ENCODE measurements around the gene DZIP3.
A peak's percentile ranks its signal among the peaks of the same experiment; 100 is the strongest.

The DZIP3 gene, protein sequence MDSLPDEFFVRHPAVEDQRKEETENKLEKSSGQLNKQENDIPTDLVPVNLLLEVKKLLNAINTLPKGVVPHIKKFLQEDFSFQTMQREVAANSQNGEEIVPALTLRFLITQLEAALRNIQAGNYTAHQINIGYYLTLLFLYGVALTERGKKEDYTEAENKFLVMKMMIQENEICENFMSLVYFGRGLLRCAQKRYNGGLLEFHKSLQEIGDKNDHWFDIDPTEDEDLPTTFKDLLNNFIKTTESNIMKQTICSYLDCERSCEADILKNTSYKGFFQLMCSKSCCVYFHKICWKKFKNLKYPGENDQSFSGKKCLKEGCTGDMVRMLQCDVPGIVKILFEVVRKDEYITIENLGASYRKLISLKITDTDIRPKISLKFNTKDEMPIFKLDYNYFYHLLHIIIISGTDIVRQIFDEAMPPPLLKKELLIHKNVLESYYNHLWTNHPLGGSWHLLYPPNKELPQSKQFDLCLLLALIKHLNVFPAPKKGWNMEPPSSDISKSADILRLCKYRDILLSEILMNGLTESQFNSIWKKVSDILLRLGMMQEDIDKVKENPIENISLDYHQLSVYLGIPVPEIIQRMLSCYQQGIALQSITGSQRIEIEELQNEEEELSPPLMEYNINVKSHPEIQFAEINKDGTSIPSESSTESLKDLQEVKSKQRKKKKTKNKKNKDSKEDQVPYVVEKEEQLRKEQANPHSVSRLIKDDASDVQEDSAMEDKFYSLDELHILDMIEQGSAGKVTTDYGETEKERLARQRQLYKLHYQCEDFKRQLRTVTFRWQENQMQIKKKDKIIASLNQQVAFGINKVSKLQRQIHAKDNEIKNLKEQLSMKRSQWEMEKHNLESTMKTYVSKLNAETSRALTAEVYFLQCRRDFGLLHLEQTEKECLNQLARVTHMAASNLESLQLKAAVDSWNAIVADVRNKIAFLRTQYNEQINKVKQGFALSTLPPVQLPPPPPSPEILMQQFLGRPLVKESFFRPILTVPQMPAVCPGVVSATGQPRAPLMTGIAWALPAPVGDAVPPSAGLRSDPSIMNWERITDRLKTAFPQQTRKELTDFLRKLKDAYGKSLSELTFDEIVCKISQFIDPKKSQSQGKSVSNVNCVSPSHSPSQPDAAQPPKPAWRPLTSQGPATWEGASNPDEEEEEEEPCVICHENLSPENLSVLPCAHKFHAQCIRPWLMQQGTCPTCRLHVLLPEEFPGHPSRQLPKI
- 10.8 to 28.3 reads per million in 2 experiments for total RNA-seq

GRCh38 chr3:108589081-108589997 is at the start of gene DZIP3, which contains the start of gene CIP2A:
Gene DZIP3, plus strand, starts transcription at chr3:108589722. Its CDS starts 15,685 bp downstream, at chr3:108605407.
Gene CIP2A, minus strand, starts transcription at chr3:108589438. Its CDS starts 63 bp downstream, at chr3:108589375.
- peak; percentile 74 for DNase-seq (ENCODE audit: low read depth)

- DNase-seq (ENCODE audit: low read depth): no peak
Observed at GRCh38 chr3:108546247-108546646, 43.3 kb upstream of the DZIP3 start.

GRCh38 chr3:108546692-108547091 is 42.8 kb upstream of the DZIP3 start:
- DNase-seq (ENCODE audit: low read depth): no peak

DNA sequence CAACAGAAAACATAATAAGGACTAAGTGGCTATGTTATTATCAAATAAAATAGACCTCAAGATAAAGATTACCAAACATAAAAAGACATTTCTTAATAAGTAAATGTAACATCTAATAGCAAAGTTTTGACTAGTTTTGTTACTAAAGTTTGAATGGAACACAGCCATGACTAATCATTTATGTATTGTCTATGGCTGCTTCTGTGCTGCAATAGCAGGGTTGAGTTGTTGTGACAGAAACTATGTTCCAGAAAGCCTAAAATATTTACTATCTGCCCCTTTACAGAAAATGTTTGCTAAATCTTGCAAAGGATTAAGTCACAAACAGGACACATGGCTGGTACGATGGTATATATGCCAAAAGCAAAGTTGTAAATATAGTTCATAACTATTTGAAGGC is 41.2 kb upstream of the DZIP3 start:
- DNase-seq (ENCODE audit: low read depth): no peak

GRCh38 chr3:108548886-108549285 is 40.6 kb upstream of the DZIP3 start:
- no peak for DNase-seq (ENCODE audit: low read depth)

DNA sequence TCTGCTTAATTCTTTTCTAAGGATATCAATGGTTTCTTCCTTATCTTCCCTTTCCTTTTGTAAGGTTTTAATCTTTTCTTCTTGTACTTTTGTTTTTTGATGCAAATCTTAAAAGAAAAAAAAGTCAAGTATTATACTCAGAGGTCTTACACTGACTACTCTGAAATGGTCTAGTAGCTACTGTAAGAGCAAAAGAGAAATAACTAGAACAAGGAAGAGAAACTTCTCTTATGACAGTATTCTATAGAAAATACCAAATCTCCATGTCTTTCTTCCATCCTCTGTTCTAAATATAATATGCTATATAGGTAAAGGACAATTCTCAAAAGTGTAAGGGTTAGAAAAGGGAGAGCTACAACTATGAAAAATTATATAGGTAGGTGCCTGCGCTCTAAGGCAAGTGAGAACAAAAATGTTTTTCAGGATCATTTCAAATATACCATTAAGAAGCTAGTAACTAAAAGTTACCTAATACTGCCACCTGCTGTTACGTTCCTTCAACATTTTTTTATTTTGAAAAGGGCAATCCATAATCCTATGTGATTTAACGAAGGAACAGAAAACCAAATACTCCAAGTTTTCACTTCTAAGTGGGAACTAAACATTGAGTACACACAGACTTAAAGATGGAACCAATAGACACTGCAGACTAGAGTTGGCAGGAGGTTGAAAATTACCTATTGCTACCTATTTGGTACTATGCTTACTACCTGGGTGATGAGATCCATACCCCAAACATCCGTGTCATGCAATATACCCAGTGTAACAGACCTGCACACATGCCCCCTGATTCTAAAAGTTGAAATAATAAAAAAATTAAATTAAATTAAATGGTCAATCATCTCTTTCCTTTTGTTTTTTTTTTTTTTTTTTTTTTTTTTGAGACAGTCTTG is 37.0 kb upstream of the DZIP3 start:
- no peak for DNase-seq (ENCODE audit: low read depth)

- no peak for DNase-seq (ENCODE audit: low read depth)
Observed at GRCh38 chr3:108554229-108554628, 35.3 kb upstream of the DZIP3 start.

- DNase-seq (ENCODE audit: low read depth): no peak
Observed at GRCh38 chr3:108554913-108555571, 34.5 kb upstream of the DZIP3 start.

DNA sequence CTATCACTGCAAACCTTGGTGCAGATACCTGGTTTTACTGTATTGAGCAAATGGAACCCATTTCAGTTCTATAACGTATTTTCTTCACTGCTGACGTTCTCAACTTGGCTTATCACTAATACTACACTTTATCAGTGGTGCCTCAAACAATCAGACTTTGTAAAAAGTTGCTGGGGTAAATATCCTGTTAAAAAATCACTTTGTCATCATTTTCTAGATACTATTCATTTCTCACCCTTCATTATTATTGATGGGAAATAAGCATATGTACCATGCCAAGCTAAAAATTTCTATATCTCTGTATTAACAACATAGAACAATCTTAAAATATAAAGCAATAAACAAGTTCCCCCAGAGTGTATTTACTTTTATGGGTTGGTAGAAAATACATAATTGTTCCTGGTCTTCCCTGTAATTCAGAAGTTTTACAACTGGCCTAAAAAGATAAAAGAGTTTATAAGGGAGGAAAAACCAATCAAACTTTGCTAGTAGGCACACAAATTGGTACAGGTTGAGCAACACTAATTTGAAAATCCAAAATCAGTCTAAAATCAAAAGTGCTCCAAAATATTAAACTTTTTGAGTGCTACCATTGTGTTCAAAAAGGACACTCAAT is 33.4 kb upstream of the DZIP3 start:
- no peak for DNase-seq (ENCODE audit: low read depth)

DNA sequence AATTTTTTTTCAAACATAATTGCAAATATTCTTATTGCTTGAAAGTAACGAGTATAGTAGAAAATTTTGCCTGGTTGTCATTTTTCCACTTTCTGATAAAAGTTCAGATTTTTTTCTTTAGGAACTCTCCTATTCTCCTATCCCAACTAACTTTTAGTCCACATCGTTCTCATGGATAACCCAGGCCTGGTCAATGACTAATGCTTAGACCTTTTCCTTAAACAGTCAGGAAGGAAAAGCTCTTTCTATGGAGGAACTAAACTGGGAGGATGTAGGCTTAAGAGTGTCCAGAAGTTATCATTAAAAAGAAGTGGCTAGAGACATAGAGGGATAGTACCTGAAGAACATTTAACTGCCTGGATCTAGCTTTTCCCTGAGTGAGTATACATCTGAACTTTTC is 27.0 kb upstream of the DZIP3 start:
- DNase-seq (ENCODE audit: low read depth): no peak

DNA sequence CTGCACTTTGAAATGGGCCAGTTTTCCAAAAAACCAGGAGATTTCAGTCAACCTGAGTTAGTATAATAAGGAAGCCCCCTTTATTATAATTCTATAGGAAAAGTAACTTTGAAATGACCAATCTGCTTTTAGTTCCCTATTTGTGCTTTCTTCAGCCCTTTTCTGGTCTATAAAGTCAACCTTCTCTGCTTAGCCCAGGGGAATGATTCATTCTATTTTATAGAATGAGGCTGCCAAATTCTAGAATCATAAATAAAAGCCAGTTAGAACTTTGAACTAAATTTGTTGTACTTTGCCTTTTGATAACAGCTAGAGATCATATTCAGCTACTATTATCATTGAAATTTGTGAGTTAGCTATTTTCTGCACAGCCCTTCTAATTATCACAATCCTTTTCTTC is 25.0 kb upstream of the DZIP3 start:
- no peak for DNase-seq (ENCODE audit: low read depth)

DNA sequence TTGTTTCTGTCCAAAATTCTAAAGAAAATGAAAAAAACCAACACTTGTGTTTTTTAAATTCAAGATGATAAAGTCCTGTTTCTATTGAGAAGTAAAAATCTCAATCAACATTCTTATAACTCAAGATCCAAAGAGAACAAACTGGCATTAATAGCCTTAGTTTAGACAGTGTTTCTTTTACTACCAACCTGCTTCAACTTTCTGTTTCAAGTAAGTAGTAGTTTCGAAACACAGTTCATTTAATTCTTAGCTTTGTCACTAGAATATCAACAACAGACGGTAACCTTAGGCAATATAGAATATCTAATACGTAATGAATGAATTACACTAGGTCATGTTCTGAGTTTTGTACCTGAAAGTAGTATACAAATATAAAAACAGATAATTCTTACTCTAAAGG is 24.0 kb upstream of the DZIP3 start:
- no peak for DNase-seq (ENCODE audit: low read depth)

DNA sequence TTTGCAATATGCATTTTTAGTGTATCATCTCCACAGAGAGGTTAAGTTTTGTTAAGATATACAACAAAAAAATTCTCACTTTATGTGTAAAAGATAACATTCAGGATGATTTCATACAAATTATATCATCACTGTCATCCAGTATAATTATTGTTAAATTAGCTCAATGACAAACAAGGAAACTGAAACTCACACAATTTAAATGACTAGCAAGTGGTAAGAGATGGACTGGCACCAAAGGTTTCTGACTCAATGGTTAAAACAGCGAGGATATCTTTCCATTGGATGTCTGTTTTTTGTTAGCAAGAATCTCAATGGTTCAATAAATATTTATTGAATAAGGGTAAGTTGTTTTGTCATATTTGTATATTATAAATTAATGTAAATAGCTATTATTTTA is 22.9 kb upstream of the DZIP3 start:
- no peak for DNase-seq (ENCODE audit: low read depth)

- no peak for DNase-seq (ENCODE audit: low read depth)
Observed at GRCh38 chr3:108569336-108569735, 20.2 kb upstream of the DZIP3 start.

DNA sequence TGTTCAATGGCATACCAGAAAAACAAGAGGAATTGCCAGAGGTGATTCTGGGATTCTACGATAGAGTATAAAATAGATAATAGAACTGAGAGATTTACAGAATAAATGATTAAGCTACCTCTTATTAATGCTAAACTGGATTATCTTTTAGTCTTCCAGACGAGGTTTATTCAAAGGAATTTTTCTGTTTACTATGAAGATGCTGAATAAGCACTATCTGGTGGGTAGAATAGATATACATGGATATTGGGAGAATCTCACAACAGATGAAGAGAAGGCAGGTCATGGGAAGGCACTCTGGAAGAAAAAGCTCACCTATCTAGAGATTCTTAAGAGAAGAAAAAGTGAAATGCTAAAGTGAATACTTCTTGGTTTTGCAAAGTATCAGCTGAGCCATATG is 11.5 kb upstream of the DZIP3 start:
- DNase-seq (ENCODE audit: low read depth): no peak

DNA sequence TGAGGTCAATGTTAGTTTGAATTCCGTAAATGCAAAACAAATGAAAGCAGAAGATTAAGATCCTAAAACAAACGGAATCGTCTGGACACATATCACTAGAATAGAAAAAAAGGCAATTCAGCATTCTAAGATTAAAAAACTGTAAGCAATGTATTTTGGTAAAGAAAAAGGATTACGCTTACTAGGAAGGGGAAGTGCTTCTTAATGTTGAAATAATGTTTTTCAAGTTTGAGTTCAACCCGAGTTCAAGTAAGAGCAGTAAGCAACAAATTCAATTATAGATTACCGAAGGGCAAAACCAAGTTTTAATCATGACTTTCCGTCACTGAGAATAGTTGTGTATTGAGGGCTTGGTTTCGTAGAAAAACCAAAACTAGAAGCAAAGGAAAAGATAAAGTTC is 921 bp upstream of the DZIP3 start:
- DNase-seq (ENCODE audit: low read depth): no peak

DNA sequence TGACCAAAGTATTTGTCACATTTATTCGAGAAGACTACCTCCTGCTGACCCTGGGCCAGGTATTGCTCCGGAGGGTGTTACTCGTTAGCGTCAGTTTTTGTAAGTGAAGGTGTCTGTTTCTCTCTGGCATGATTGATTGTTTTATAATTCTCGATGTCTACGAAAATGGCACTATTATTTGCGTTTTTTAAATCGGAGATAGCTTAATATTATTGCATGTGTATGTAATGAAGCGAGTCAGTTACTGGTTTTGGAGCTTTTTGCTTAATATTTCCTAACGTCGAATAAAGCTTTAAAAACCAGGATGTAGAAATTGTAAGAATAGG is 439 bp downstream of the DZIP3 start:
- DNase-seq (ENCODE audit: low read depth): no peak

- no peak for DNase-seq (ENCODE audit: low read depth)
Observed at GRCh38 chr3:108590460-108590859, 938 bp downstream of the DZIP3 start.

DNA sequence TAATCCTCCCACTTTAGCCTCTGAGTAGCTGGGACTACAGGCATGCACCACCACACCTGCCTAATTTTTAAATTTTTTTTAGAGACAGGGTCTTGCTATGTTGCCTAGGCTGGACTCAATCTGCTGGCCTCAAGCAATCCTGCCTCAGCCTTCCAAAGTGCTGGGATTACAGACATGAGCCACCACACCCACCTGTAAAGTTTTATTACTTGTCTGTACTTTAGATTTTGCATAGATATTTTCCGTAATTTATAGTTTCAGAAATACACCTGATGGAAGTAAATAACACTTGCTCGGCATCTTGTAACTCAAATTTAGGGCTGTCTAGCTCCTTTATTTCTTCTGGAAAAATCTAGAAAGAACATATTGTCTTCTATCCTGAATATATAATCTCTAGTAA is 5.8 kb downstream of the DZIP3 start:
- no peak for DNase-seq (ENCODE audit: low read depth)
